Left renal cortex interstitium (tissue), 4 donors: ENCODE data around the gene LRAT. TPM values are rescaled to one million over a fixed set of nuclear protein-coding genes. Genes with fewer than 3 reads are reported as not detected.
"Not testable (repeated sequence)": the region's sequence is repeated elsewhere in the genome, so short reads cannot be mapped to it uniquely, and the experiment has no call there.

Source experiments
- DNase-seq, 4 donors: peaks; one replicate each; pipeline ENCODE4 v3.0.0-alpha.2; 2013; ENCODE audit warnings: low read depth in 4 of 4, low spot score in 2 of 4, missing footprints in 1 of 4
- polyA plus RNA-seq, 4 donors: library from polyadenylated mRNA; unstranded; fragments of 120-200 nt; gene quantifications; one replicate each; pipeline ENCODE4 v1.2.1, GENCODE V29; 2013; ENCODE audit not compliant: insufficient read length in 4 of 4

The LRAT gene
- polyA plus RNA-seq, result 1 to 10 TPM in 1 of 4 donors, under 1 TPM in 3; 0.49 to 1.1 (median 0.75) TPM

DNA sequence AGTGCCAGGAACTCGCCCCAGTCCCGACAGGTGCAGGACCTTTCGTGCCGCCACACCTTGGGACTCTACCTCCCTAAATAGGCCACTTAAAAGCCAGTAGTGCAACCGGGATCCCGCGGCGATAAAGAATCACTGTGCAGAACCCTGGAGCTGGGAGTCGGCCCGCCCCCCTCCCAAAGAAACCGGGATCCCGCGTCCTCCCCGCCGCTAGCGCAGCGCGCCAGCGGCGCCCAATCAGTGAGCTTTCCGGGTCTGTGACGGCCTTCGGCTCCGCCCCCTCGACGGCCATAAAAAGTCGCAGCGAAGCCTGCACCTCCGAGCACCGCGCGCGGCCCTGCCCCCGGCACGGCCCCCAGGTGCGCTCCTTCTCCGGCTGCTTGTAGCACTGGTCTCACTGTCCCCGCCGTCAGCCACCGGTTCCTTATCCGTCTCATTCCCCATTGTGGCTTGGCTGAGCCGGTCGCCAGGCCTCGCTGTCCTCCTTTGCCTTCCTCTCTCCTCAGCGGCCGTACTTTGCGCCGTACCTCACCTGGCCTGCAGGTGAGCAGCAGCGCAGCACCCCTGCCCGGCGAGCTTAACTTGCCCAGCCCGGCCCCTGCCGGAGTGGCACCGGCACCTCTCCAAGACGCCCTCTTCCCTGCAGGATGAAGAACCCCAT, at the start of gene LRAT:
LRAT (plus strand) TSS at position 318 of the 658 bp plus-strand sequence; CDS start at position 645, 327 bp downstream.
- no peak for DNase-seq

DNA sequence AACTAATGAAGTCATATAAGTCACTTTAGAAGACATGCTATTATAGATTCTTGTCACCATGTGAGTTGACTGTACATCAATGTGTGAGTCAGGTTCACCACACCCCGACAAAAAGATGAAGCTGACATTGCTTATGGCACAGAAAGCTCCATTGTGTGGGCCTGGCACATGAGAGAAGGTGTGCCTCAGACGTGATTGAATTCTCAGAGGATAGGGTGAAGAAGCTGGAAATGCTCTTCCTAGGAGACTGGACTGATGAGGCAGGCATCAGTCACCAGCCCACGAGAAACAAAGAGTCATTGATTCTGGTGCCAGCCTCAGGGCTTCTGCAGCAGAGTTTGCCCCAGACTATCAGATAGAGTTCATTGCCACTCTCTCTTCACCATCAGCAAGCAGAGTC, 35.9 kb upstream of the LRAT start:
- DNase-seq, result no peak

DNA sequence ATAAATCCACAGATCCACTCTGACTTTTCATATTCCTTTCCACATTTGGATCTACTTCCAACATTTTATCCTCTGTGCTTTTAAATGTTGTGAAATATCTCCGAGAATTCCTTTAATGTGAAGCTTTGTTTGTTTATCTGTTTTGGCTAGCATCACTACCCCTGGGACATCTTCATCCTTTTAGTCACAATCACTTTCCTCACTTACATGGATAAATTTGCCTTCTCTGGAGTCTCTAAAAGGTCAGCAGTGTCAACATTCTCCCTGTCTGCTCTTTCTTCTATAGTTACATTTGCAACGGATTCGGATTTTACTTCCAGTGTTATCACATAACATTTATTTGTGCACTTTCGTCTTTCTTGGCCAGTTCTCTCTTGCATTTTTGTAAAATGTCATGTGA, 34.2 kb upstream of the LRAT start:
- DNase-seq, result no peak

DNA sequence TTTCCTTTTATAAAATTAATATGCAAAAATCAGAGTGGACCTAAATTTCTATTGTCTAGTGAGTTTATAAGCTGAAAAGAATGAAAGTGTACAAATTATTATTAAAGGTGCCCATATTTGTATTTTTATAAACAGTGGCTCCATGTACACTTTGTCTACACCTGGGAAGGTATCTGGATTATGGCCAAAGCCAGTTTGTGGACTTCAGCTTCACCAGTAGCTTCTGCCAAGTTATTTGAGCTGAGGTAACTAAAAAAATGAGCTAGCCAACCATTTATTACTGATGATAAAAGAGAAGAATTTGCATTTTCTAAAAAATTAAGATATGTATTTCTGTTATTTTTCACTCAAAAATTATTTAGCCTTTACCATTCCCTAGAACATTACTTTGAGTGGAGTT, 32.3 kb upstream of the LRAT start:
- DNase-seq, result no peak

DNA sequence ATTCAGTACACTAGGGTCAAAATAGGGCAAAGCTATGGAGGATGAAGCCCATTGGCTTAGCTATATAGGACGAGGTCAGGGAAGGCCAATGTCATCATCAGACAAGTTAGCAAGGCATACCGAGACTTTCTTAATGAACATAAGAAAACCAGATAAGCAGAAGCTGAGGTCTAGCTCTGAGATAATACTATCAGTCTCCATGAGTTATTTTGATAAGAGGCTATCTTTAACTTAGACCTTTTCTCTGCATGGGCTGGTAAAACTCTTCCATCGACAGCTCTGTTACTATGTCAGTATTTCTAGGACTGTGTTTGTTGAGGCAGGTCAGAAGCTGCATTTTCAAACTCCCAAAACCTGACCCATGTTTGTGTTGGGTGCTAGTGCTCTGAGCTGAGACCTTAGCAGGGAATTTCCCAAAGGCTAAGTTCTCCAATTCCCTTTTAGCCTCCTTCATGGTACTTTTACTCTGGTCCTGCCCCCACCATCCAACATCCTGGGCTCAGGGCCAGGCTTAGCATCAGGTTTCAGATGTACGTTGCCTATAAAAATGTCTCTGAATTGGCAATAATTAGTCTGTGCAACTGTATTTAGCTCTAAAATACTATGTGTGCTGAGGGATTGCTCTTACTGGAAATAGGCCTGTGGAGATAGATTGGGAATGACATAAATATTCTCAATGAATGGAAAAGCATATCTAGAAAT, 29.3 kb upstream of the LRAT start:
- no peak for DNase-seq

DNA sequence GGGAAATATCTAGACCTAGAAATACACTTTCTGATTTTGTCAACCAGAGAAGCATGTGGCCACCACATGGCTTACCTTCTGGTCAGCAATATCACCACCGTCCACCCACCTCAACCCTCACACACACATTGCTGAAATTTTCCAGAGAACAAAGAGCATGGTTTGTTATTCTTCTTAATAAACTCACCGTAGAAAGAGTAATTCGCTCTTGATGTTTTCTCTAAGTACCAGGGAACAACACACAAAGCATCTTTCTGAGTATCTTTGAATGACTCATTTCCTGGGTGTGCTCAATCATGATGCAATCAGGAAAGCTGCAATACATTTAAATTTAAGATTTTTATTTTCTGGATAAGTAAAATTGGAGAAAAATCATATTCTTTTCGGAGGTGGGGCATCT, 24.7 kb upstream of the LRAT start:
- DNase-seq, result no peak

DNA sequence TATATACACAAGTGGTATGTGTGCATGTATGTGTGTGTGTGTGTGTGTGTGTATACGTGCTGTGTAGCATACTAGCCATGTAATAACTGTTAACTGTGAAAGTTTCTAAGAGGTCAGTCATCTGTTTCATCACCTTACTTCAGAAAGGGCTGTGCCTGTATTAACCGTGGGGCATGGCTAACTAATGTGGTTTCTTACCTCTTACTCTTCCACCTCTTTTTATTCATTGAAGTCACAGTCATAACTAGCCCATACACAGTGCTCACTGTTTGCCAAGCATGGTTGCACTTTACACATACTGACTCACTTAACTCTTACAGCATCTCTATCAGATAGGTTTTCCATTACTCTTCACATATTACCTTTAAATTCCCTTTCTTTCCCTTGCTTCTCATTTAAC, 23.7 kb upstream of the LRAT start:
- no peak for DNase-seq

DNA sequence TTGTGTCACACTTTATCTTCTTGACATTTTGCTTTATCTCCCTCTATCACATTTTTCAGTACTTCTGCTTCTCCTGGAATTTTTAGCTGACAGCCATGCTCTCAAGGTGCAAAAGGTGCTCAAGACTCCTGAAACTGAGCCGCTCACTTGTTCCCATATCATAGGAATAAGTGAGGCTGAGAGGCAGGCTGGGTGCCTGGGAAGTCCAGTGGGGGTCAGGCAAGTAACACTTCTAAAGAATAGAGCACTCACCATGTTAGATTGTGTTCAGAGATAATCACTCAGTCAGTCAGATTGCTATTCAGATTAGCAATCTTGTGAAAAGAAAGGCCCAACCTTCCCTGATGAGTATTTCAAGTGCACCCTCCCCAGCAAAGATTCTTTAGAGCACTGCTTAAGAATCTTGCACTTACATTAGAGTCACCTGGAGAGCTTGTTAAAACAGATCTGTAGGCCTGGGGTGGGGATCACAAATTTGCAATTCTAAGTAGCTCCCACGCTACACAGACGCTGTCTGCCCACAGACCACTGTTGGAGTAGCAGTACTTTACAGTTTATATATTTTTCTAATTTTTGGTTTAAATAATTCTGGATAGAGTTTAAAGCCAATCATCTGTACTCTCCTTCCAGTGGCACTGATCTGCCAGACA, 23.1 kb upstream of the LRAT start:
- no peak for DNase-seq

DNA sequence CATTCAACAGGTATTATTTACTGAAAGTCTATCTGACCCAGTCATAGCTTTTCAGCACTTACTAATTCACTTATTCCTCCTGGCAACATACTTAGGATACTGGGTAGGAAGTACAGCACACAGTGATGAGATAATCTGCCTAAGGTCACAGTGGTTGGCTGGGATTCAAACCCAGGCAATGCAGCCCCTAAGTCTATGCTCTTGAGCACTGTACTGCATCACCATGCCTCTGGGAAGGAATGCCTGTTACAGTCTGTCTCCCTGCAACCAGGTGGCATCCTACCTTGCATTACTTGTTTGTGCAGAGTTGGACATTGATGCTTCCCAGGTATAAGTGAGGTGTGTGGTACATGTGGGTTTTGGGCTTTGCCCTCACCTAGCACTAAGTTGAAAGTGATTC, 21.5 kb upstream of the LRAT start:
- no peak for DNase-seq

DNA sequence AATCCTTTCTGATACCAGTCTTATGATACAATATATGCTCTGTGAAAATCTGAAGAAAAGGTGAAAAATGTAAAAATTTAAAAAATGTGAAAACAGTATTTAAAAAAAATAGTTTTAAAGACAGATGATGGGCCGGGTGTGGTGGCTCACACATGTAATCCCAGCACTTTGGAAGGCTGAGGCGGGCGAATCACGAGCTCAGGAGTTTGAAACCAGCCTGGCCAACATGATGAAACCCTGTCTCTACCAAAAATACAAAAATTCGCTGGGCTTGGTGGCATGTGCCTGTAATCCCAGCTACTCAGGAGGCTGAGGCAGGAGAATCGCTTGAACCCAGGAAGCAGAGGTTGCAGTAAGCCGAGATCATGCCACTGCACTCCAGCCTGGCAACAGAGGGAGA, 20.2 kb upstream of the LRAT start:
- not testable (repeated sequence) for DNase-seq

DNA sequence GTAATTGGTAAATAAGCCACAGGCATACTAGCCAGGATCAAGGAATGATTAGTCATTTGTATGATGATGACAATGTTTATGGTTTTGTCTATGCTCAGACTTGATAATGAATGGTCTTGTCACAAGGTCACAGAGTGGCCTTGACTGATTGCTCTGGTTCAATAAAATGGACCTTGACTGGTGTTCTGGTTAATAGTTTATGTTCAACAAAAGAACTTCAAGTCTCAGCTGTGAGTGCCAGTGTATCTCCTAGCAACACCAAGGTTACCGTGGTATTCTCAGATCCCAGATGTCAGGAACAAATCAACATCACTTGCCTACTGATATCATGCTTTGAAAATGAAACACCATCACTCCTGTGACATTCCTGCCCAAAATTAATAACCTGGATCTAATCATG, 16.3 kb upstream of the LRAT start:
- DNase-seq, result no peak

DNA sequence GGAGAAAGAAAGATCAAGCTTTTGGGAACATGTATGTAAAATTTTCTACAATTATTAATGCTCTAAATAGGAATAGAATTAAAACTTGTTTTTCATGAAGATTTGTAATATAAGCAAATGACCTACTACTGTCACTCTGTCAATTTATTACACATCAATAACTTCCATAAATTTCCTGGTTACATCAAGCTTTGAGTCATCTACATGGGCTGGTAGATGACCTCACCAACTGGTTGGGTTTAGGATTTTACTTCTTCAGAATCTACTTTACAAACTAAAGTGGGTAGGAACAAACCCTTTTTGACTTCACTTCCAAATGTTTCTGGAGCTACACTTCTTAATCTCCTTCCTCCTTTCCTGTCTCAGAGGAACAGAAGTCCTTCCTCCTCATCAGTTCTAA, 12.0 kb upstream of the LRAT start:
- DNase-seq, result no peak

DNA sequence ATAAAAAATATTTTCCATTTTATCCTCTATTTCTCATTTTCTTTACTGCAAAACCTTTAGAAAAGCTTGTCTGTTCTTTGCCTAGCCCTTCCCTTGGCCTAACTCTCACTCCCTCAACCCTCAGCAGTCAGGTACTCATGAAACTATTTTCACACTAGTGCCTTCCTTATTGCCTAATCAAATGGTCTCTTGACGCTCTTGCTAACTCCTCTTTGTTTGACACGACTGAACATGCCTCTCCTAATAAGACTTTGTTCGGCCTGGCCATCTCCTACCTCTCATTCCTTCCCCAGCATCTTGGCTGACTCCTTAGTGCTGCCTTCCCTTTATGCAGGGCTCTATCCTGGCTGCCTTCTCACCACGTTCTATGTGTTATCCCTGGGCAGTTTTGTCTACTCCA, 11.1 kb upstream of the LRAT start:
- no peak for DNase-seq

DNA sequence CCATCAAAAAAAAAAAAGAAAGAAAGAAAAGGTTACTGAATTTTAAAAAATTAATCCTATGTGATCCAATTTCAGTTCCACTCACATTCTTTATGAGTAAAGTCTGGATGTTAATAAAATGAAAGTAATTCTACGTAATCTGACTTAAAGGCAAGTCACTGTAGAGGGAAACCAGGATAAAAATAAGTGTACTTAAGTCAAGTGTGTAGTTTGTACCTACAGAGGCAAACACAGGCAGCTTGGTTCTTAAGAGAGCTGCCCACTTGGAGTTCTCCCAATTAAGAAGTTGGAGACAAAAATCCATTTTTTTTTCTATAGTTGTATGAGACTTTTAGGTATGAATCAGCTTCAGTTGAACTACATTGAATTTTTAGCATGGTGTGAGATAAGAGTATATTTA, 7.0 kb upstream of the LRAT start:
- no peak for DNase-seq

DNA sequence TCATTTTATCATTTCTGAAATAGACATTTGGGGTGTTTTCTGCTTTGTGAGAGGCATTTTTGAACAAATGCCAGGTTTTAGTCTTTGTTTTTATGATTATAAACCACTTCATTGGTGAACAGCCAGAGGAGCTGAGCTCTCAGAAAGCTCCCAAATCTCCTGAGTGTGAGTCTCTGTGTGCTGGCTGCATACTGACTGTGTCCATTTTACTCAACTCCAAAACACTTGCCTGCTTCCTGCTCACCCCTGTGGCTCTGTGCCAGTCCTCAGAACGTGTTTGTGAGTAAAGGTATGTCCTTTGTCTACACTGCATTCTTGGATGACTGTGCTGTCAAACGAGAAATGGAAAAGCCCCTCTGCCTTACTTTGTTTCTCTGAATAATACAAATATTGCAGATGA, 5.4 kb upstream of the LRAT start:
- no peak for DNase-seq

DNA sequence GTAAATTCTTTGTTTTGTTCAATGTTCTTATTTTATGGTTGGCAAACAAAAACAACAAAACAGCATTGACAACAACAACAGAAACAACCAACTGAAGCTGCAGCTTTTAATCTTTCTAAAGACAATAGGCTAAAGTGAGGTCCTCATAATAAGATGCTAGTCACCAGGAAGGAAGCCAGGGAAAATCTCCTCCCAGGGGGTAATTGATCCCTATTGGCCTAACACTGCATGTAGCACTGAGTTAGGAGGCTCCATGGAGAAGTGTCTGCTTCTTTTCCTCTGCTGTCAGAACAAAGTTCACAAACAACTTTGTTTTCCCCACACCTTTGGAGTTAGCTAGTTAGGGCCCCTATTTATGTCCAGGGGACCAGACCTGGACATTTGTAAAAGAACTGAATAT, 4.7 kb upstream of the LRAT start:
- DNase-seq, result no peak

DNA sequence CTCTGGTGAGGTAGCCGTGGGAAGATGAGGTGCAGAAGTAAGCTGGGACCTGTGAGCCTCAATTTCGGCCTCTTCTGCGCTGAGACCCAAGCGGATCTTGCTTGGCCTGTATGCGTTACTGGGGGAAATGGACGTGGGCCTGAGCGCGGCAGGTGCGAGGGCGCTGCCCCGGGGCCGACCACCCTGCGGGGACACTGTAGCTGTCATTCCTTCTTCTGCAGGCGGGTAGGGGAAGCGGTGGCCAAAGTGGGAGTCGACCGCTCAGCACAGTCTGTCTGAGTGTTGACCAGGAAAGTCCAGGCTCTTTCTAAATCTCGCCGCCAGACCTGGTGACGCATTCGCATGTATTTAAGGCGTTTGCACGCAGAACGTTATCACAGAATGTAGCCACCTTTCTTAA, 3.3 kb upstream of the LRAT start:
- DNase-seq, result no peak

DNA sequence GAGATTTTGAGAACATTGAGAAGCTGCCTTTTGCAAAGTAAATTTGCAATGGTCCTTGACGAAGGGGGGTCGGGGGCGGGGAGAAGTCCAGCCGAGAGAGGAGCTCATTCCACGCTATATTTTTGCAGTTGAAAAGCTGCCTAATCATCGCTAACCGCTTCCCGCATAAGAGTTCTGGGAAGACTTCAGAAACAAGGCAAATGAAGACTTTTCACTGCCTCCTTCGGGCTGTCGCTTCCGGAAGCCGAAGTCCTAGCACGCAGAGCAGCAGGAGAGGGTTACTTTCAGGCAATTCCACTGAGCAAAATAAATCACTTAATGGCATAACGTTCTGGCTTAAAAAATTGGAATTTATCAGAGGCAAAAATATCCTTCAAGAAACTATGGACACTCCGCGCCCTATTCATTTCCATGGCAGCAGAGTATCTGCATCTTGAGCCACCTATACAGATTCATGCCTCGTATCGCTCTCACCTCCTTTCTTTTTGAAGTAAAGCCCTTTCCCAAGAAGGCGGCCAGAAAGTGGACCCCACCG, 2.6 kb upstream of the LRAT start:
- no peak for DNase-seq

DNA sequence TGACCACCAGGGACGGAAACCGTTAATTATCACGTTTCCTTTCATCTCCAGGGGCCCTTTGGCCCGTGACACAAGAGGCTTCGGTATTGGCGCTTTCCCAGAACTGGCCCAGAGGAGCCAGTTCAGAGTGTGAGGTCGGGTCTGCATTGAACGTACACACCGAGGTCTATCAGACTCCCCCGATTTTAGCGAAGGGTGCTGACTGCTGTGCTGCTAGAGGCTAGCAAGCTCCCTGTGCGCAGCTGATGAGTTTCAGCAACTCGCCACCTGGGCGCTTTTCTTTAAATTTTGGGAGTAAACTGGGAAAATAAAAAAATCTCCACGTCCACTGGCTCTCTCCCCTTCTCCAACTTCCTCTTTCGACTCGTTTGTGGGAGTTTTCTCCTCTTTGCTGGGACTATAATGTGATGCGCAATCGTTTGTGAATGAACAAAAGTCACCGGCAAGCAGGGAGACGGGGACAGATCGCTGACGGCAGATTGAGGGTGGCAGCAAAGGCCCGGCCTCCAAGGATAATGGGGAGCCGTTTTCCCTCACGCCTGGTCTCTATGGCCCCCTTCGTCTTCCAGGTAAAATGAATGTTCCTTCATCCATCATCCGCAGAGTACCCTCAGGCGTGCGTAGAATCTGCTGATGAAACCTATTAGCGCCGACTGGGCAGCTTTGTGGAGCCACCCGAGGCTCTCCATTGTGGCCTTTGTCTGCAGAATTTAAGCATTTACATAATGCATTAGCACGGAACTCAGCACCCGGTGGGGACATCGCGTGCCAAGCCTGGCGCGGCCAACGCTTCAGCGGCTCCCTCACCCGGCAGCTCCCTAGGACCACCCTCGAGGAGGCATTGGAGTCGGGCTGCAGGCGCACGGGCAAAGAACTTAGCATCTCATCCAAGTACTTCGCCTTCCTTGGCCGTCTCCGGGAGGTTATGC, 1.6 kb upstream of the LRAT start:
- DNase-seq, result no peak

DNA sequence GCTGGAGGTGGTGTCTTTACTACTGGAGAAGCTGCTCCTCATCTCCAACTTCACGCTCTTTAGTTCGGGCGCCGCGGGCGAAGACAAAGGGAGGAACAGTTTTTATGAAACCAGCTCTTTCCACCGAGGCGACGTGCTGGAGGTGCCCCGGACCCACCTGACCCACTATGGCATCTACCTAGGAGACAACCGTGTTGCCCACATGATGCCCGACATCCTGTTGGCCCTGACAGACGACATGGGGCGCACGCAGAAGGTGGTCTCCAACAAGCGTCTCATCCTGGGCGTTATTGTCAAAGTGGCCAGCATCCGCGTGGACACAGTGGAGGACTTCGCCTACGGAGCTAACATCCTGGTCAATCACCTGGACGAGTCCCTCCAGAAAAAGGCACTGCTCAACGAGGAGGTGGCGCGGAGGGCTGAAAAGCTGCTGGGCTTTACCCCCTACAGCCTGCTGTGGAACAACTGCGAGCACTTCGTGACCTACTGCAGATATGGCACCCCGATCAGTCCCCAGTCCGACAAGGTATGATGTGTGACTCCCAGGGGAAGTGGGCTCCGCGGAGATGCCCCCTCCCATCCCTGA, 634 bp downstream of the LRAT start:
- no peak for DNase-seq
